Prostate gland (tissue), 2 donors: Measurements from ENCODE around the gene FGF19. TPM values are rescaled to one million over a fixed set of nuclear protein-coding genes. Genes with fewer than 3 reads are reported as not detected.

ENCODE experiments used
- DNase-seq: peaks from one replicate; pipeline ENCODE4 v3.0.0-alpha.2; 2019; ENCODE audit warnings: low spot score
- H3K27ac ChIP-seq, 2 donors: fragments of 200-600 bp; sonication (generic); 2 replicates each; pipeline ENCODE4 v1.5.1; 2017 to 2019
- H3K27me3 ChIP-seq: fragments of 200-600 bp; sonication (generic); replicated peaks from 2 replicates; pipeline ENCODE4 v1.5.1; 2019; ENCODE audit not compliant: insufficient read depth
- H3K36me3 ChIP-seq, 2 donors: fragments of 200-600 bp; sonication (generic); 1 replicate in 1 of 2; 2 replicates in 1 of 2; pipeline versions ENCODE4 v1.5.1 to v1.8.1; 2017 to 2019
- H3K4me1 ChIP-seq: fragments of 200-600 bp; sonication (generic); replicated peaks from 2 replicates; pipeline ENCODE4 v1.5.1; 2019
- H3K4me3 ChIP-seq, 2 donors: fragments of 200-600 bp; sonication (generic); 2 replicates each; pipeline ENCODE4 v1.5.1; 2017 to 2019
- H3K9me3 ChIP-seq: fragments of 200-600 bp; sonication (generic); 2 replicates; pipeline ENCODE4 v1.5.1; 2017
- CTCF ChIP-seq, 4 experiments: fragments of 200-600 bp in 2 of 4; fragments of 450-650 bp in 2 of 4; sonication (generic) in 2 of 4; IDR thresholded peaks; 1 replicate in 3 of 4; 2 replicates in 1 of 4; pipeline ENCODE4 v1.5.1; 2016 to 2019; ENCODE audit warnings: antibody characterized with exemption in 4 of 4, mild to moderate bottlenecking in 2 of 4, moderate library complexity in 2 of 4
- POLR2A ChIP-seq: fragments of 450-650 bp; IDR thresholded peaks from one replicate; pipeline ENCODE4 v1.6.1; 2016; ENCODE audit warnings: antibody characterized with exemption, mild to moderate bottlenecking
- POLR2AphosphoS5 ChIP-seq: sonication (generic); formaldehyde crosslinking; IDR thresholded peaks from one replicate; pipeline ENCODE4 v1.6.1; 2017; ENCODE audit warnings: antibody characterized with exemption
- WGBS: methylation state at CpG from one replicate; pipeline ENCODE4 v1.1.5; 2018; 5-methylcytosine and 5-hydroxymethylcytosine counted together
- intact Hi-C: fragments of 100-400 bp; cut with DNase I; formaldehyde crosslinking; loops from one replicate; pipeline ENCODE4 v1.14.2; 2022
- total RNA-seq, 2 donors: library from RNA; depleted of rRNA; stranded (reverse); fragments of >200 nt; gene quantifications; one replicate each; pipeline ENCODE4 v1.1.0, GENCODE V29; 2016

FGF19 gene
- total RNA-seq, 2 donors from 2014 or later = not detected

- H3K27ac ChIP-seq = peak overlapping the region in 1 of 2 donors; percentile 7
- H3K9me3 ChIP-seq = no peaks in the 10 kb centered on the region
- DNase-seq = no peak
- H3K36me3 ChIP-seq = no peaks in the 10 kb centered on the region
- no peaks in the 10 kb centered on the region for H3K27me3 ChIP-seq
- WGBS = 87% methylated on average over 37 of the region's 37 CpGs
- peaks cover 20% of the 10 kb centered on the region for H3K4me1 ChIP-seq
- H3K4me3 ChIP-seq = no peak overlapping the region
- intact Hi-C loops = loop anchor here (10.0 kb wide), 2 partner anchors 724 to 814 kb away; no protein-coding TSS in a partner anchor
- TF ChIP-seq CTCF (IDR thresholded peaks at IDR 0.05) = no peak
- TF ChIP-seq POLR2A = no peak
- TF ChIP-seq POLR2AphosphoS5 = no peak
Observed at GRCh38 chr11:69648679-69649575, 54.9 kb downstream of the FGF19 start.

Other genes with a start within 250 kb of the FGF19 start
- gene LINC01488, start 222.4 kb downstream of the FGF19 start, total RNA-seq = not detected
- 100 to 1,000 TPM in 1 of 2 donors, 10 to 100 TPM in 1; 69.2 to 188 TPM for gene CCND1, start 62.9 kb downstream of the FGF19 start, total RNA-seq
- 10 to 100 TPM; 14.9 to 39.5 TPM for gene LTO1, start 28.7 kb downstream of the FGF19 start, total RNA-seq
- under 1 TPM in 1 of 2 donors, not detected in 1; 0.28 TPM for gene FGF4, start 71.3 kb upstream of the FGF19 start, total RNA-seq
- not detected for gene FGF3, start 115.4 kb upstream of the FGF19 start, total RNA-seq